22Rv1 (cell line): ENCODE data around the gene FDX2.

Experiments
- ZFX ChIP-seq: fragments of 450-650 bp; IDR thresholded peaks from 2 replicates; pipeline ENCODE4 v1.6.1; 2017; ENCODE audit warnings: antibody characterized with exemption, borderline replicate concordance
- TF ChIP-seq, protein P1 (sequence below): fragments of 450-650 bp; IDR thresholded peaks from 2 replicates; pipeline ENCODE4 v1.5.1; 2017; ENCODE audit warnings: mild to moderate bottlenecking

DNA sequence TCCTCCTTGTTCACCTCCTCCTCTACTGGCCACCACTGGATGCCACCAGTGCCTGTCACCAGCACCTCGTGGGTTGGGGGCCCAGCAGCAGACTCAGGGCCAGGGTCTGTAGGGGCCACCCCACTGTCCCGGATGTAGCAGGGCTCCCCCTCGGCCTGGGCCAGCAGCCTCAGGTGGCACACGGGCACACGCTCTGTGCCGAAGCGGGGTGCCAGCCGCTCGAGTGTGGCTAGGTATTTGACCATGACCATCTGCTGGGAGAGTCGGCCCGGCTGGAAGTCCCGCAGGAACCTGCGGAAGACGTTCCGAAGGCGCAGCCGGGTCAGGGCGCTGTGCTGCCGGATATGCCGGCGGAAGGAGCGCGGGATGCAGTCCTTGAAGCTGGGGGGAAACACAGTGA is 49.7 kb upstream of the FDX2 start:
- TF ChIP-seq, protein P1, sequence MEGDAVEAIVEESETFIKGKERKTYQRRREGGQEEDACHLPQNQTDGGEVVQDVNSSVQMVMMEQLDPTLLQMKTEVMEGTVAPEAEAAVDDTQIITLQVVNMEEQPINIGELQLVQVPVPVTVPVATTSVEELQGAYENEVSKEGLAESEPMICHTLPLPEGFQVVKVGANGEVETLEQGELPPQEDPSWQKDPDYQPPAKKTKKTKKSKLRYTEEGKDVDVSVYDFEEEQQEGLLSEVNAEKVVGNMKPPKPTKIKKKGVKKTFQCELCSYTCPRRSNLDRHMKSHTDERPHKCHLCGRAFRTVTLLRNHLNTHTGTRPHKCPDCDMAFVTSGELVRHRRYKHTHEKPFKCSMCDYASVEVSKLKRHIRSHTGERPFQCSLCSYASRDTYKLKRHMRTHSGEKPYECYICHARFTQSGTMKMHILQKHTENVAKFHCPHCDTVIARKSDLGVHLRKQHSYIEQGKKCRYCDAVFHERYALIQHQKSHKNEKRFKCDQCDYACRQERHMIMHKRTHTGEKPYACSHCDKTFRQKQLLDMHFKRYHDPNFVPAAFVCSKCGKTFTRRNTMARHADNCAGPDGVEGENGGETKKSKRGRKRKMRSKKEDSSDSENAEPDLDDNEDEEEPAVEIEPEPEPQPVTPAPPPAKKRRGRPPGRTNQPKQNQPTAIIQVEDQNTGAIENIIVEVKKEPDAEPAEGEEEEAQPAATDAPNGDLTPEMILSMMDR: no peak
- no peak for TF ChIP-seq ZFX
